HepG2 (cell line): ENCODE data around the gene CHAF1A. TPM values are rescaled to one million over a fixed set of nuclear protein-coding genes. Genes with fewer than 3 reads are reported as not detected.

ENCODE experiments used
- ATAC-seq: fragments of 200-7000 bp; cut with Tn5 transposase; 3 replicates; pipeline ENCODE4 v1.9.1; 2020; ENCODE audit warnings: mild to moderate bottlenecking, moderate library complexity
- BruUV-seq: library from RNA; stranded (reverse); fragments of 400-500 nt; replicated peaks from 2 replicates; lab custom pipeline; 2021; lab: Mats Ljungman, UMichigan
- CTCF ChIA-PET: fragments of 300-600 bp; formaldehyde crosslinking; extraction: SDS; loops from one replicate; lab custom pipeline; 2021; ENCODE audit warnings: low total read pairs, inconsistent platforms, low intra/inter-chr PET ratio; lab: Yijun Ruan, JAX
- POLR2A ChIA-PET: fragments of 350-600 bp; sonication (Branson Sonifier 250); formaldehyde crosslinking; loops from one replicate; lab custom pipeline; 2020; ENCODE audit warnings: antibody characterized with exemption, inconsistent platforms; lab: Yijun Ruan, JAX
- DNase-seq: peaks from one replicate; pipeline ENCODE4 v3.0.0-alpha.2; 2015; ENCODE audit warnings: low spot score
- FAIRE-seq: peaks from 3 replicates; lab custom pipeline; 2011; peaks lifted over from hg19 to GRCh38; lab: Jason Lieb, UNC
- H2AFZ ChIP-seq: one replicate; pipeline ENCODE4 v1.6.1; 2011; ENCODE audit warnings: low read length, inconsistent platforms
- H3K27ac ChIP-seq: fragments of 300-600 bp; 3 replicates; pipeline ENCODE4 v1.8.0; 2011; ENCODE audit warnings: mixed run types, mild to moderate bottlenecking, mixed read lengths, low read length, inconsistent platforms; ENCODE audit not compliant: insufficient read depth; ENCODE audit errors: extremely low read length
- H3K27me3 ChIP-seq, 2 experiments: fragments of 200-600 bp in 1 of 2; 2 replicates in 1 of 2; 3 replicates in 1 of 2; pipeline versions ENCODE4 v1.6.0 to v1.8.0; 2011; ENCODE audit warnings: low read length in 2 of 2, mild to moderate bottlenecking in 2 of 2, moderate library complexity in 2 of 2, inconsistent platforms in 1 of 2; ENCODE audit not compliant: insufficient read depth in 2 of 2, control insufficient read depth in 1 of 2
- H3K36me3 ChIP-seq, 2 experiments: fragments of 200-600 bp in 1 of 2; replicated peaks in 1 of 2; 2 replicates in 1 of 2; 3 replicates in 1 of 2; pipeline versions ENCODE4 v1.5.1 to v1.8.0; 2011; ENCODE audit warnings: low read length in 2 of 2, inconsistent platforms in 1 of 2; ENCODE audit not compliant: insufficient read depth in 2 of 2, control insufficient read depth in 1 of 2
- H3K4me1 ChIP-seq: 2 replicates; pipeline ENCODE4 v1.5.1; 2012; ENCODE audit warnings: low read length, inconsistent platforms; ENCODE audit not compliant: insufficient read depth
- H3K4me2 ChIP-seq: 2 replicates; pipeline ENCODE4 v1.6.0; 2011; ENCODE audit warnings: low read depth, low read length, inconsistent platforms
- H3K4me3 ChIP-seq, 3 experiments: fragments of 200-600 bp in 1 of 3; sonication (generic), shearing (Covaris generic) in 1 of 3; replicated peaks in 1 of 3; 2 replicates each; pipeline ENCODE4 v1.5.1; 2011 to 2016; ENCODE audit warnings: low read length in 3 of 3, inconsistent platforms in 2 of 3, low read depth in 2 of 3, mild to moderate bottlenecking in 2 of 3, control low read depth in 1 of 3, mixed read lengths in 1 of 3; ENCODE audit not compliant: insufficient read depth in 1 of 3
- H3K79me2 ChIP-seq: one replicate; pipeline ENCODE4 v1.6.1; 2011; ENCODE audit warnings: low read length, inconsistent platforms; ENCODE audit not compliant: insufficient read depth
- H3K9ac ChIP-seq: 2 replicates; pipeline ENCODE4 v1.6.0; 2011; ENCODE audit warnings: mild to moderate bottlenecking, low read depth, low read length, inconsistent platforms; ENCODE audit not compliant: insufficient read depth
- H3K9me3 ChIP-seq: 2 replicates; pipeline ENCODE4 v1.5.1; 2012; ENCODE audit warnings: mild to moderate bottlenecking, low read length
- H4K20me1 ChIP-seq: 2 replicates; pipeline ENCODE4 v1.6.0; 2011; ENCODE audit warnings: inconsistent platforms, mild to moderate bottlenecking, low read length, moderate library complexity; ENCODE audit not compliant: insufficient read depth
- KLF12 ChIP-seq: sonication (generic); formaldehyde crosslinking; IDR thresholded peaks from 2 replicates; pipeline ENCODE4 v1.4.0; 2020; ENCODE audit warnings: missing genetic modification reagents, borderline replicate concordance
- RBFOX2 ChIP-seq: fragments of 200-400 bp; formaldehyde crosslinking; IDR thresholded peaks from 2 replicates; pipeline ENCODE4 v1.6.1; 2017; ENCODE audit warnings: low read depth, mild to moderate bottlenecking, low read length
- SRF ChIP-seq: IDR thresholded peaks from 2 replicates; pipeline ENCODE4 v1.6.1; 2011; ENCODE audit warnings: mild to moderate bottlenecking, low read depth, low read length, moderate library complexity
- ZBTB43 ChIP-seq: sonication (generic); formaldehyde crosslinking; conservative IDR thresholded peaks from 2 replicates; pipeline ENCODE4 v1.4.0; 2020; ENCODE audit warnings: missing genetic modification reagents
- ZNF484 ChIP-seq: sonication (generic); formaldehyde crosslinking; IDR thresholded peaks from 2 replicates; pipeline ENCODE4 v1.5.1; 2020; ENCODE audit warnings: mild to moderate bottlenecking, low read depth, missing genetic modification reagents, borderline replicate concordance
- ZNF768 ChIP-seq: sonication (generic); formaldehyde crosslinking; IDR thresholded peaks from 2 replicates; pipeline ENCODE4 v1.4.0; 2020; ENCODE audit warnings: missing genetic modification reagents
- ZUFSP ChIP-seq: sonication (generic); formaldehyde crosslinking; IDR thresholded peaks from 2 replicates; pipeline ENCODE4 v1.9.0; 2021; ENCODE audit warnings: missing genetic modification reagents, mild to moderate bottlenecking, borderline replicate concordance
- WGBS: methylation state at CpG from one replicate; pipeline ENCODE4 v1.1.6; 2017; ENCODE audit warnings: low lambda C conversion rate; 5-methylcytosine and 5-hydroxymethylcytosine counted together
- in situ Hi-C: cut with HindIII; loops from 2 replicates; pipeline ENCODE4 v1.10.0; 2017; ENCODE audit warnings: low pct_unique_long_range_greater_than_20kb; ENCODE audit not compliant: extremely low pct_ligation_motif_present
- intact Hi-C: fragments of 100-400 bp; cut with micrococcal nuclease; formaldehyde crosslinking; loops from one replicate; pipeline ENCODE4 v1.10.0; 2022; ENCODE audit not compliant: unreplicated experiment
- polyA plus RNA-seq, 8 experiments: library from polyadenylated mRNA; depleted of rRNA in 3 of 8; stranded (reverse) in 7 of 8; unstranded in 1 of 8; fragments of >200 nt; fragmentation: Illumina TruSeq in 4 of 8; extraction: Trizol in 4 of 8; gene quantifications; 2 replicates each; pipeline versions ENCODE4 v1.2.1 to v1.2.3, GENCODE V29; 2011 to 2016; ENCODE audit warnings: low read depth in 4 of 8, missing spikeins in 1 of 8, mixed read lengths in 1 of 8; ENCODE audit not compliant: insufficient read depth in 1 of 8
- total RNA-seq, 5 experiments: library from RNA; depleted of rRNA; stranded (reverse); fragments of >200 nt; fragmentation: Illumina TruSeq; extraction: Trizol; gene quantifications; 2 replicates each; pipeline ENCODE4 v1.2.3, GENCODE V29; 2016; ENCODE audit warnings: low read depth in 1 of 5

Gene CHAF1A
- total and polyA plus RNA-seq, 2 of the 13 experiments (the other 11 are each of a cell fraction or from before 2014, with no cell fraction given) = 11.0 to 34.8 TPM

GRCh38 chr19:4388337-4389063 lies 13.9 kb upstream of the CHAF1A start (continued):
- TF ChIP-seq ZNF768 (CRISPR knock-in tag) = peak; percentile 53; the same call in 1 of the 2 replicates
- TF ChIP-seq SRF = no peak

GRCh38 chr19:4389064-4389375 lies 13.4 kb upstream of the CHAF1A start:
- 94% methylated on average over 9 of the region's 9 CpGs for WGBS
- H3K27me3 ChIP-seq = no peaks in the 10 kb centered on the region; a peak in 1 of 5 replicates
- intact Hi-C loops (no loop called here), in situ Hi-C loops (no loop called here)
- peaks cover 9 to 17% of the 10 kb centered on the region in 2 experiments; a peak in 4 of 5 replicates for H3K36me3 ChIP-seq
- no peaks in the 10 kb centered on the region for H3K9me3 ChIP-seq
- ChIA-PET POLR2A (interaction anchor here (1.0 to 1.9 kb wide), 2 partner anchors 14 to 15 kb away, joined by 3 to 6 read pairs; no protein-coding TSS in a partner anchor), CTCF (no interaction called here)
- no peak overlapping the region for H3K27ac ChIP-seq
- H4K20me1 ChIP-seq = peaks cover 23% of the 10 kb centered on the region; the same call in 1 of the 2 replicates
- peaks cover 89% of the 10 kb centered on the region for H3K79me2 ChIP-seq
- H3K4me1 ChIP-seq = peaks cover 86% of the 10 kb centered on the region
- DNase-seq (no peak), FAIRE-seq (no peak)
- BruUV-seq = no TSS peak
- H3K4me3 ChIP-seq = no peak overlapping the region
- peak; percentile 39; the same call in 1 of the 2 replicates for TF ChIP-seq RBFOX2
- no peak for TF ChIP-seq KLF12
- no peak for TF ChIP-seq ZUFSP (CRISPR knock-in tag)
- TF ChIP-seq ZNF484 (CRISPR knock-in tag) = no peak
- TF ChIP-seq ZBTB43 (CRISPR knock-in tag) = no peak
- TF ChIP-seq, all 625 proteins: peak for 1
- no peak for ATAC-seq
- Histone ChIP-seq H3K4me2 (no peak overlapping the region), H3K9ac (peak overlapping the region; percentile 24; the same call in 1 of the 2 replicates), H2AFZ (no peak overlapping the region)
